ENCODE data around the gene KCNB1. TPM values are rescaled to one million over a fixed set of nuclear protein-coding genes. Genes with fewer than 3 reads are reported as not detected.

KCNB1 gene
- total RNA-seq, 1 donor from 2014 or later, result 5.7 TPM

GRCh38 chr20:49368596-49368995 lies 113.9 kb downstream of the KCNB1 start:
- no peak for FAIRE-seq
- no peak for DNase-seq (ENCODE audit: low spot score in 2 of 2)

DNA sequence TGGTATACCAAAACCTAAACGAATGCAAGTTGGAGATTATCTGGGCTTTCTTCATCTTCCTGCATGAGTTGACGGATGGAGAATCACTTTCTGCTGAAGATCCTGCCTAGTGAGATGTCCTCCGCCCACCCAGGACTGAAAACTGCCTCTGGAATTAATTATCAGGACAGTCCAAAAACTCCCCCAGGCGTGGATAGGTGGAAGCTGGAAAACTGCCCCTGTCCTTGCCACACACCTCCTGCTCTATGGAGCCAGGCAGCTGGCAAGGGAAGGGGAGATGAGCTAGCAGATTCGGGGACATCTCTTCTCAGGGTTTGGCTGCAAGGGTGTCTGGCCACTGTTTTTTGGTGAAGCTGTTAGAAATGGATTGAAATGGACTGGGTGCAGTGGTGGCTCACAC lies 115.4 kb downstream of the KCNB1 start:
- no peak for FAIRE-seq

DNA sequence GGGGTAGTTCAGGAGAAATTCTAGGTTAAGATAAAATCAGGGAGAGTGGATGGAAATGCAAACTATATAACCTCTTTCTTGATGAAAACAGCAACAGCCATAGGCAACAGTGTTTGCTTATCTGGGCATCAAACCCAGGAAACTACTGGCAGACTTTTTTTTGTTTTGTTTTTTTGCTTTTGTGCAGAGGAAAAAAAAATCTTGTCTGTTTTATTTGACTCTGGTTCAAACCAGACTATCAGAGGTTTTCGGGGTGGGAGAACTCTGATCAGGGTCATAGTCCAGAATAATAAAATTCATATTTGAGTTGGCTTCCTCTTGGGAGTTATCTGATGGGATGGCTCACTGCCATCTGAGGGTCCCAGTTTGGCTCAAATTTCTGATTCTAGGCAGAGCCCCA lies 115.8 kb downstream of the KCNB1 start:
- no peak for DNase-seq (ENCODE audit: low spot score in 2 of 2)

More for the DNA sequence above, 115.4 kb downstream of the KCNB1 start:
- DNase-seq (ENCODE audit: low spot score in 2 of 2), result no peak

DNA sequence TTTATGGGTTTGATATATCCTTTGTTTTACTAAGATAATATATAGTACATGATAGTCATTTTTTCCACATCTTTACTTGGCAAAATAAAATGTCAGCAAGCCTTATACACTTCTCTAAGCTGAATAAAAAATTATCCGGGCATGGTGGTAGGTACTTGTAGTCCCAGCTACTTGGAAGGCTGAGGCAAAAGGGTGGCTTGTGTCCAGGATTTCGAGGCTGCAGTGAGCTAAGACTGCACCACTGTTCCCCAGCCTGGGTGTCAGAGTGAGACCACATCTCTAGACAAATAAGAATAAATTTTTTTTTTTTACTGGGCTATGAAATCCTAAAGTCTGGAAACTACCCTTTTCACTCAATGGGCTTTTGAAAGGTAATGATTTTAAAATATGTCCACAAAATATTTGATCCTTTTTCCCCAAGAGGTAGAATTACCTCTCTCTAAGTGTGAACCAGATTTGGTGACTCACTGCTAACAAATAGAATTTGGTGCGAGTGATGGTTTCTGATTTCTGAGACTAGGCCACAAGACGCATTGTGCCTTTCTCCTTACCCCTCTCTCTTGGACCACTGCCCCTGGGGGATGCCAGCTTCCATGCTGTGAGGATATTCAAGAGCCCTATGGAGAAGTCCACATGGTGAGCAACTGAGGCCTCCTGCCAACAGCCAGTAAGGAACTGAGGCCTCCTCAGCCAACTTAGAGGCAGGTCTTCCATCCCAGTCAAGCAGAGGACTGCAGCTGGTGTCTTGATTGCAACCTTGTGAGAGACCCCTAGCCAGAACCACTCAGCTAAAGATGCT lies 120.4 kb downstream of the KCNB1 start:
- no peak for DNase-seq (ENCODE audit: low spot score in 2 of 2)
- no peak for FAIRE-seq

More for the DNA sequence above, 115.8 kb downstream of the KCNB1 start:
- no peak for FAIRE-seq

GRCh38 chr20:49360242-49360968 lies 122.1 kb downstream of the KCNB1 start:
- no peak for DNase-seq (ENCODE audit: low spot score in 2 of 2)
- no peak for FAIRE-seq

GRCh38 chr20:49356676-49357075 lies 125.8 kb downstream of the KCNB1 start:
- DNase-seq (ENCODE audit: low spot score in 2 of 2) (no peak), FAIRE-seq (no peak)

GRCh38 chr20:49354673-49355072 lies 127.8 kb downstream of the KCNB1 start:
- FAIRE-seq (no peak), DNase-seq (ENCODE audit: low spot score in 2 of 2) (no peak)

DNA sequence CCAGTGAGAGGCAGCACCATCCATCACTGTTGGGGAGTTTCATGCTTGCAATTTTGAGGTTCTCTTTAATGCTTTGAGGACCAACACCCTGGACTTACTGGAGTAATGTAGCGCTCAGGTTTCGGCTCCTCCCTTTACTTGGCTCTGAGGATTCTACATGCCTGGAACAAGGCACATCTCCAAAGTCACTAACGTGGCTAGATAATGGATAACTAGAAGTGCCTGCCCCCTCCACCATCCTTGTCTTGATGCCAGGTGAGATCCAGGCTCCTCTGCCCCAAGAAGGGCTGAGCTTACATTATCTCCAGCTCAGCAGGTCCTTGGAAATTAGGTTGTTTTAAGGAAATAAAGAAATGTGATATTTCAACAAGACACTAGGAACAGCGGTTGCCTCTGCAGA lies 129.1 kb downstream of the KCNB1 start:
- DNase-seq (ENCODE audit: low spot score in 2 of 2), result no peak

DNA sequence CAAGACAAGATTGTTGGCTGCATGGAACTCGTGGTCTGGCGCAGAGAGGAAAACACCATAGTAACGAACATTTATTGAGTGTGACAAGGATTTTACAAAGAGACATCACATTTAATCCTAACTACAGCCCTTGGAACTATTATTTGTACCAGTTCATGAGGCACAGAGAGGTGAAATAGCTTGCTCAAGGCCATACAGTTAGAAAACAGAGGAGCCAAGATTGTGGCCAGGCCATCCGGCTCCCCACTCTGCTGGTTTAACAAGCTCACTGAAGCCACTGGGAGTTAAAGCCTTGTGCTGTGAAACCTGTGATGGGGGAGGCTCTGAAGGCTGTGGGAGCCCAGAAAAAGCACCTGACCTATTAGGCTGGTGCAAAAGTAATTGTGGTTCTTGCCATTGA lies 129.7 kb downstream of the KCNB1 start:
- DNase-seq (ENCODE audit: low spot score in 2 of 2) (no peak), FAIRE-seq (no peak)

More for the DNA sequence above, 129.1 kb downstream of the KCNB1 start:
- no peak for FAIRE-seq

GRCh38 chr20:49351775-49352174 lies 130.7 kb downstream of the KCNB1 start:
- FAIRE-seq (no peak), DNase-seq (ENCODE audit: low spot score in 2 of 2) (no peak)

GRCh38 chr20:49349694-49350252 lies 132.7 kb downstream of the KCNB1 start:
- FAIRE-seq (no peak), DNase-seq (ENCODE audit: low spot score in 2 of 2) (no peak)

GRCh38 chr20:49349078-49349477 lies 133.4 kb downstream of the KCNB1 start:
- no peak for DNase-seq (ENCODE audit: low spot score in 2 of 2)
- no peak for FAIRE-seq

DNA sequence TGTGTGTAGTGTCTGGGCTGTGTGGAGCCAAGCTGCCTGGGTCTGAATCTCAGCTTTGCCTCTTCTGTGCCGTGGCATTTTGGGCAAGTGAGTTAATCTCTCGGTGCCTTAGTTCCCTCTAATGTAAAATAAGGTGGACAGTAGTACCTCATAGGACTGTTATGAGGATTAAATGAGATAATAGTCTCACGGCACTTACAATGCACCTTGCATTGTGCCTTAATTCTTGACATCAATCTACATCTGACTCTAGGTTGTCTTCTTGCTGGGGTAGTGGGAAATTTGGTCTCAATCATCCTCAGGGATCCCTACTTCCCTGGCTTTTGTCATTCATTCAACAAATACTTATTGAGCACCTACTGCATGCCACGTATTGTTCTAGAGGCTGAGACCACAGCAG lies 133.9 kb downstream of the KCNB1 start:
- FAIRE-seq (no peak), DNase-seq (ENCODE audit: low spot score in 2 of 2) (no peak)

- FAIRE-seq (no peak), DNase-seq (ENCODE audit: low spot score in 2 of 2) (no peak)
These were observed 135.3 kb downstream of the KCNB1 start for GRCh38 chr20:49347156-49347555.

DNA sequence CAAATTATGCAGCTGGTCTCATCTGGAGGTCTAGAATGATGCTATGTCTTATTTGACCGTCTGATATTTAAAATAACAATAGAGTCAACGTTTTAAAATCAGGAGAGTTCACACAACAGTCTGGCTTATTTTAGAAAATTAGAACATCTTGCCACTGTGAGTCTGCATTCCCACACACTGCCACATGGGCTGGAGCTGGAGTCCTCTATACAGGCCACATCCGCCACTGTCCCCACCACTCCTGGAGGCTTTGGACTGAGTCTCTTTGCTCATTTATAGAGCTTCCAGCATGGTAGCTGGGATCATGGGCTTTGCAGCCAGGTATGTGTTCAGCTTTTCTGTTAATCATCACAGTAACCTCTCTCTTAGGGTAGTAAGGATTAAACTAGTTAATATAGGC lies 135.8 kb downstream of the KCNB1 start:
- DNase-seq (ENCODE audit: low spot score in 2 of 2) (no peak), FAIRE-seq (no peak)

DNA sequence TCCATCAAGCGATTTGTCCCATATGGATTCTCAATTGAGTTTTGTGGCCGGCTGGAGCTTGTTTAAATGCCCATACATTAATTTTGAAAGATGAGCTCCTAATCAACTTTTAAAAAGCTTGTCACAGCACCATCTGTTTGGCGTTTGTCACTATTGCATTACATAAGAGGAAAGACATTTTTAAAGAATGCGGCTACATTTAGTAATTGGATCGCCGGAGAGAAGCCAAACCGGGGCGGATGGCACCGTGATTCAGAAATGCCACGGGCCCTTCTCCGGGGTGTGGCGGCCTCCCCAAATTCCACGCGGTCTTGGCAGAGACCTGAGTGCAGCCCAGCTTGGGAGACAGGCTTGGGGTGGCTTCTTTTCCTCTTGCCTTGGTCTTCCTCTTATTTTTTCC lies 136.9 kb downstream of the KCNB1 start:
- FAIRE-seq (no peak), DNase-seq (ENCODE audit: low spot score in 2 of 2) (no peak)

GRCh38 chr20:49344975-49345374 lies 137.5 kb downstream of the KCNB1 start:
- DNase-seq (ENCODE audit: low spot score in 2 of 2) (peak in 1 of 2 donors; percentile 64), FAIRE-seq (no peak)

- no peak for DNase-seq (ENCODE audit: low spot score in 2 of 2)
- no peak for FAIRE-seq
These were observed 138.3 kb downstream of the KCNB1 start for GRCh38 chr20:49344140-49344539.

DNA sequence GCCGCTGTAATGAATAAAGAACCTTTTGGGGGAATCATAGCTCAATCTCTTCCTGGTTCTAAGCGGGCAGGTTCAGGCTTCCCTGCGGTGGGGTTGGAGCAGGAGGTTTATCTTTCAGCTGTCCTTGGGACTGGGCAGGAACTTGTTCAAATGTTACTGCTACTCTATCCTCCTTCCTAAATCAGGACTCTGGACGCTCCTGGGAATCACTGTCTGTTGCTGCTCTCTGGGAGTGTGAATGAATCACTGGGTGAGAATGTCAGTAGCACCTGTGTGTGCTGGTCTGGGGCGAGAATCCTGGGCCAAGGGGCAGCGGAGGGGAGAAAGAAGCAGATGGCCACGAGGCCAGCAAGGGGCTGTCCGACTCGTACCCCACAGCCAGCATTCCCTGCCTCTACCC lies 139.2 kb downstream of the KCNB1 start:
- DNase-seq (ENCODE audit: low spot score in 2 of 2) (no peak), FAIRE-seq (no peak)

DNA sequence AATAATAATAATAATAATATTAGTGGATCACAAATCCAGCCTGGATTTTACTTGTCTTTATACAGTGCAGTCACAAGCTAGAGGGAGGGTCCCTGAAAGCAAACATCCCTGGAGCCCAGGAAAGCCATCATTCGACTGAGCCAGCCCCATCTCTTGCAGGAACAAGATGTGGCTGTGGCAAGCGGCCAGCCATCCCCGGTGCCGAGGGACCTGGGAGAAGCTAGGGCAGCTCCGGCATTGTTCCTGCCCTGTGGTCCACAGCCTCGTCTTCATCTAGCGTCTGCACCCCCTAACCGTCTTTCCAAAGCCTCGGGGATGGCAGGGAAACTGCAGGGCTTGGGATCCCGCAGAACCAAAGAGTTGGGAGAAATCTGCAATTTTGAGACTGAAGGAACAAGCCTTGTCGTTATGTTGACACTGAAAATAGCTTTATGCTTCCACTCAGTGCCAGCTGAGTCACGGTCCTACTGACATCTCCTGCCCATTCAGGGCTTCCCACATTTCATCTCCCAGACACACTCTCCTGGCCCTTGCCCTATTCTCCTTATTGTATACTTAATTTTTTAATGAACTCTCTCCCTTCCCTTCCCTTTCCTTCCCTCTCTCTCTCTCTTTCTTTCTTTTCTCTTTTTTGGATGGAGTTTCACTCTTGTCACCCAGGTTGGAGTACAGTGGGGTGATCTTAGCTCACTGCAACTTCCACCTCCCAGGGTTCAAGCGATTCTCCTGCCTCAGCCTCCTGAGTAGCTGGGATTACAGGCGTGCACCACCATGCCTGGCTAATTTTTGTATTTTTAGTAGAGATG lies 142.1 kb downstream of the KCNB1 start:
- FAIRE-seq (no peak), DNase-seq (ENCODE audit: low spot score in 2 of 2) (peak in 1 of 2 donors; percentile 50)

GRCh38 chr20:49339123-49339522 lies 143.3 kb downstream of the KCNB1 start:
- no peak for FAIRE-seq
- DNase-seq (ENCODE audit: low spot score in 2 of 2), result no peak
